ENCODE data around the gene CGB5.
"Not testable (repeated sequence)": the region's sequence is repeated elsewhere in the genome, so short reads cannot be mapped to it uniquely, and the experiment has no call there.

CGB5 gene

GRCh38 chr19:49056101-49056901 lies 12.7 kb downstream of the CGB5 start:
- H3K27ac ChIP-seq, result peak overlapping the region in 2 of 21 experiments; percentile 35 to 53

DNA sequence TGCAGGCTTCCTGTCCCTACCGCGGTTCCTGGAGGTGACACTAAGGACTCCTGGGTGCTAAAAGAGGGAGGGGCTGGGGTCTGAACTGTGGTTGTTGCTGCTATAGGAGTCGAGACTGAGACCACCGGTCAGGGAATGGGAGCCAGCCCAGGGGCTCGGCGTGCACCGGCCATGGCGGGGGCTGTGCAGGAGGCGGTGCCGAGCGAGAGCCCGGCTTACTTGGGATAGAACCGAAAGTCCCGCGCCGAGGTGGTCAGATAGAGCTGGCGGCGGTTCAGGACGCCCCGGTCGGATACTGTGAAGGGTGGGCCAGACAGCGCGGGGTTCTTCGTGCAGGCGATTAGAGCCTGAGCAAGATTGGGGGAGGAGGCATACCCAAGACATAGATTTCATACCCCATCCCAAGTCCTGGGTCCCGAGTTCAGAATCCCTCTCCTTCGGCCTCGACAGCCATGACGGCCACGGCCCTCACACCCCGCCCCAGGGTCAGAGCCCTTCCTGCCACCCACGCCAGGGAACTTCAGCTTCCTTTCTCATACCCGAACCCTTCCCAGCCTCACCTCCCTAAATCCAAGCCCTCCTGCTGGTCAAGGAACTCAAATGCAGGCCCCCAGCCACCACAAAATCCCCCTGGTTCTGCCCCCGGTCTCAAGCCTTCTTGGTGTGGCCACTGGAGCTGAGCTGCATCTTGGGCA lies 13.4 kb downstream of the CGB5 start:
- peak overlapping the region in 2 of 21 experiments; percentile 35 to 53 for H3K27ac ChIP-seq
- H3K4me3 ChIP-seq, result peak overlapping the region; percentile 32 to 50 (median 37)

More at GRCh38 chr19:49056101-49056901, 12.7 kb downstream of the CGB5 start:
- peak overlapping the region; percentile 32 to 50 (median 37) for H3K4me3 ChIP-seq

DNA sequence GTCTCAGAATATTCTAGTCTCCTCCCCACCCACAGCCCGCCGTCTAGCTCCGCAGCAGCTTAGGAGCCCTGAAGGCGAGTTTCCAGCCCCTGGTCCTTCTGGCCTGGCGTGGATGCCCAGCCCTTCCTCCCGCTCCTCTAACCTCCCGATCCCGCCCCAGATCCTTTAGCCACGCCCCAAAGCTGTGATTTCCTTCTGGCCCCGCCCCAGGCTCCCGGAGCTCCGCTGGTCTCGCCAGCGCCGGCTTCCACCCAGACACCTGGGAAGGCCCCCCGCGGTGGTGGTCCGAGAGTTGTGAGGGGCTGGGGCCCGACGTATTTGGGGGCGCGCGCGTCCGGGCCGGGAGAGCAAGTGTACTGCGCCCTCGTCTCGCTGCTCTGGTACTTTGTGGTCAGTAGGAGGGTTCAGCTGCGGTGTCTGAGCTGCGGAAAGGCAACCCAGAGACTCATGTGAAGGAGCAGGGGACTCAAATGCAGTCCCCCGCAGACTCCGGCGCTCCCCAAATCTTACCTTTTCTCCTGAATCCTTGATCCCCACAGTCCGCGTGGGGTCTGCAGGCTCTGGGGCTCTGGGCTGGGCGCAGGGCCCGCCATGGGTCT lies 14.1 kb downstream of the CGB5 start, which contains the start of gene CGB7:
Gene CGB7, minus strand, starts transcription at position 114 of the 599 bp plus-strand sequence. CDS start 2,374 bp downstream, outside the sequence.
- peak within 1 kb of the TSS; percentile 32 to 50 (median 37) for H3K4me3 ChIP-seq

GRCh38 chr19:49058562-49058961 lies 14.9 kb downstream of the CGB5 start:
- no peak overlapping the region for H3K27ac ChIP-seq
- H3K4me3 ChIP-seq, result no peak overlapping the region

More for the DNA sequence above, 14.1 kb downstream of the CGB5 start, which contains the start of gene CGB7:
- H3K27ac ChIP-seq, result peak within 1 kb of the TSS in 2 of 21 experiments; percentile 35 to 53

GRCh38 chr19:49059053-49059452 lies 15.4 kb downstream of the CGB5 start:
- H3K4me3 ChIP-seq, result no peak overlapping the region
- no peak overlapping the region for H3K27ac ChIP-seq

DNA sequence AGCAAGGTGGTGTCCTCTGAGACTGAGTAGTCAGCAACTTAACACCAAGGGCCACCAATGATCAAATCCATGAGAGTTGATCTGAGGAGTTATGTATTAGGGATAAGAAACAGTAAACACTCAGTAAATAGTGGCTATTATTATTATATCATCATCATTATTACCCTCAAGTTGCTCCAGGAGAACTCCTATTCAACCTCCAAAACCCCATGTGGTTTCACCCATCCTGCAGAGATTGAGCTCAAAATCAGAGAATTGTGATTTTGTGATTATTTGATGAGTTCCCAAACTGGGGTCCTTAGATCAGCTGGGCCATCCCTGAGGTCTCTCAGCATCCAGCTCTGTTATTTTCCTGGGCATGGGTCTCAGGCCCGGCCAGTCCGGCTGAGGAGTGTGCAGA lies 17.4 kb downstream of the CGB5 start:
- H3K27ac ChIP-seq, result no peak overlapping the region

GRCh38 chr19:49061445-49061844 lies 17.8 kb downstream of the CGB5 start:
- Histone ChIP-seq H3K27ac (no peak overlapping the region), H3K4me3 (no peak overlapping the region)

More for the DNA sequence above, 17.4 kb downstream of the CGB5 start:
- H3K4me3 ChIP-seq, result no peak overlapping the region

- peak overlapping the region in 18 of 21 experiments; percentile 2 to 88 (median 58) for H3K27ac ChIP-seq
- H3K4me3 ChIP-seq, result peak overlapping the region in 6 of 7 experiments; percentile 11 to 43 (median 33)
These were observed 20.5 kb downstream of the CGB5 start for GRCh38 chr19:49064029-49064629.

DNA sequence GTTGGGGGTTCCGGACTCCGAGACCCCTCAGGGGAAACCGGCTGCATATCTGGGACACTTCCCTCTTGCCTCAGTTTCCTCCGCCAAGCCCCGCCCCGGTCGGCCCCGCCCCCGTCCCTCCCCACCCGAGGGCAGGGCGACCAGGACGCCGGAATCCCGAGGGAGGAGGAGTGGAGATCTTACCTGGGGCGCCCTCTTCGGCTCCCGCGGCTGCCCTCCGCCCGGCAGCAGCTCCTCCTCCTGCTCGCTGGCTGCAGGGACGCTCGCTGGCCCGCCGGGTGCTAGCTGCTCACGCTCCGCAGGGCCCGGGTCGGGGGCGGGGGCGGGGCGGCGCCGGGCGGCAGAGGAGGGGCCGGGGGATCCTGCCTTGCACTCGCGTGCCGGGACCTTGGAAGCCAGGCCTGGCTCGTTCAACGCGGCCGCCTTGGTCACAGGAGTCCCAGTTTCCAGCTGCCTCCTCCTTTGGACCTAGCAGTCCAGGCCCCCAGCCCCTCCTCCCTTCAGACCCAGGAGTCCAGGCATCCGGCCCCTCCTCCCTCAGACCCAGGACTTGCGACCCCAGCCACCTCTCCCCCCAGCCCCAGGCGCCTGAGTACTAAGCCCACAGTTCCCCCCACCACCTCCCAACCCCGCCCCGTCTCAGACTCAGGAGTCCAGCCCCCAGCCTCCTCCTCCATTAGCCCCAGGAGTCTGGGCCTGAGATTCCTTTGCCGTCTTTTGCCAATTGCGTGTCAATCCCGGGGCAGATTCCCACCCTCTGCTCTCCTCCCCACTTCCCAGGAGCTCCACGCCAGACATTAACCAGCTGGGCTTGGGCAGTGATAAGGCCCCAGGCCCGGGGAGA lies 21.3 kb downstream of the CGB5 start, which contains the start of gene NTF4:
Gene NTF4, minus strand, starts transcription at position 51 of the 844 bp plus-strand sequence. CDS start 2,821 bp downstream, outside the sequence.
- H3K27ac ChIP-seq, result peak within 1 kb of the TSS in 18 of 21 experiments; percentile 2 to 88 (median 58)

GRCh38 chr19:49065905-49066512 lies 22.4 kb downstream of the CGB5 start:
- H3K27ac ChIP-seq, result no peak overlapping the region

More for the DNA sequence above, 21.3 kb downstream of the CGB5 start, which contains the start of gene NTF4:
- H3K4me3 ChIP-seq, result peak within 1 kb of the TSS; percentile 11 to 43 (median 28)

GRCh38 chr19:49067554-49067953 lies 23.9 kb downstream of the CGB5 start:
- H3K27ac ChIP-seq, result no peak overlapping the region

More at GRCh38 chr19:49065905-49066512, 22.4 kb downstream of the CGB5 start:
- H3K4me3 ChIP-seq, result no peak overlapping the region

DNA sequence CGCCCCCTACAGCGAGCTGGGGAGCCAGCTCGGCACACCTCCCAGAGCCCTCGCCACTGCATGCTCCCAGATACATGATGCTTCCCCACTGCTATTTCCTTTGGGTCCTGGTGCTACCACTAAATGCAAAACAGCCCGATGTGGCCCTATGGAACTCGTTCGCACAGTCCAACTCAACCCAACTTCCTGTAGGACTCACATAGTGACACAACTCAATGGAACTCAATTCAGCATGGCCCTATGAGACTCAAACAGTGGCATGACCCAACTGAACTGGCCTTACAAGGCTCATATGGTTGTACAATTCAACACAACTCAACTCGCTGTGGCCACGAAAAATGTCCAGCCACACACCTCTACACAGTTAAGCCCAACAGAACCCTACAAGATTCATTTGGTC lies 25.4 kb downstream of the CGB5 start:
- Histone ChIP-seq H3K27ac (no peak overlapping the region), H3K4me3 (no peak overlapping the region)

More at GRCh38 chr19:49067554-49067953, 23.9 kb downstream of the CGB5 start:
- H3K4me3 ChIP-seq, result no peak overlapping the region

GRCh38 chr19:49070416-49070815 lies 26.8 kb downstream of the CGB5 start:
- Histone ChIP-seq H3K4me3 (no peak overlapping the region), H3K27ac (no peak overlapping the region)

- no peak overlapping the region for H3K4me3 ChIP-seq
- H3K27ac ChIP-seq, result peak overlapping the region in 1 of 21 experiments; percentile 13
These were observed 28.4 kb downstream of the CGB5 start for GRCh38 chr19:49071860-49072547.

DNA sequence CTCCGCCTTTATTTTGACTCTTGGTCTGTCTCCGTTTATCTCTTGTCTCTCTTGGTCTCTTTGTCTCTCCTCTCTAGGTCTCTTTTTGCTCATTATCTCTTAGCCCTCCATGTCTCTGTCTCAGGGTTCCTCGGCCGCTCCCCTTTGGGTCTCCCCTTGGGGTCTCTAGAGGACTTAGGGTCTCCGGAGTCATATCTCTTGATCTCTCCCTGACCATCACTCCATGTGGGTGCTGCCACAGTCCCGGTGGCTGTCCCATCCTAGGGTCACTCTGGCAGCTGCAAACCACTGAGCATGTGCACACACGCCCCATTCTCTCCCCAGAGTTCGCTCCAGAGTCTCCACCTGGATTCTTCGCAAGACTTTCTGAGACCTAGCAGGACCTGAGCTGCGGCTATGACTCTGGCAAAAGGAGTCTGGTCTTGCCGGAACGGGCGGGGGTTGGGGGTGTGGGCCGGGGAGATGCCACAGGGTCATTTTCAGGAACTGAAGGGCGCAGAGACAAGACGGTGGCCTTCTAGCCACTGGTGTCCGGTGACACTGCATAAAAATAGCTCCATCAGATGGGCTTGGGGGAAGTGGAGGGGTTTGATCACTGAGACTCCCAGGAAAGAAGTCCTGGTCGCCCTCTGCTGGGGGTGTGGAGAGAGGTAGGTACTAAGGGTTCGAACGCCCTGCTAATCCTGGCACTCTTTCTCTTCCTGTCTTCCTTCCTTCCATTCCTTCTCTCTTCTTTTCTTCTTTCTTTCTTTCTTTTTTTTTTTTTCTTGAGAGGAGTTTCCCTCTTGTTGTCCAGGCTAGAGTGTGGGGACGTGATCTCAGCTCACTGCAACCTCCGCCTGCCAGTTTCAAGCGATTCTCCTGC lies 30.1 kb downstream of the CGB5 start:
- Histone ChIP-seq H3K4me3 (no peak overlapping the region), H3K27ac (no peak overlapping the region)

GRCh38 chr19:49074869-49075268 lies 31.2 kb downstream of the CGB5 start:
- H3K27ac ChIP-seq, H3K4me3 ChIP-seq: not testable (repeated sequence)

DNA sequence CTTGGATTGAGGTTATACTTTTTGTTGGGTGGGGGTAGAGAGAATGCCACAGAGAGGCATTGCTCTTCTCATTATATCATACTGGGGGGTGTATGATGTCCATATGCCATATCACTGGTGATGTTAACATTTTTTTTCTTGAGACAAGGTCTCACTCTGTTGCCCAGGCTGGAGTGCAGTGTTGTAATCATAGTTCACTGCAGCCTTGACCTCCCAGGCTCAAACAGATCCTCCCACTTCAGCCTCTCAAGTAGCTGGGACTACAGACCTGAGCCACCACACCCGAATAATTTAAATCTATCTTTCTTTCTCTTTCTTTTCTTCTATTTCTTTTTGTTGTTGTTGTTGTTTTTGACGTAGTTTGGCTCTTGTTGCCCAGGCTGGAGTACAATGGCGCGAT lies 36.7 kb downstream of the CGB5 start:
- Histone ChIP-seq H3K27ac (no peak overlapping the region), H3K4me3 (no peak overlapping the region)
